Sigmoid colon (tissue), 7 donors: ENCODE data around the gene ZNF319. TPM values are rescaled to one million over a fixed set of nuclear protein-coding genes. Genes with fewer than 3 reads are reported as not detected.

ENCODE experiments used
- DNase-seq: peaks from one replicate; pipeline ENCODE4 v3.0.0-alpha.2; 2019
- H3K27ac ChIP-seq, 4 donors: fragments of 200-600 bp; sonication (generic); one replicate each; pipeline ENCODE4 v1.5.1; 2016 to 2019; ENCODE audit warnings: mild to moderate bottlenecking in 1 of 4
- H3K27me3 ChIP-seq, 3 donors: fragments of 200-600 bp; sonication (generic); one replicate each; pipeline ENCODE4 v1.5.1; 2019; ENCODE audit warnings: mild to moderate bottlenecking in 1 of 3
- H3K36me3 ChIP-seq, 4 donors: fragments of 200-600 bp; sonication (generic); one replicate each; pipeline ENCODE4 v1.5.1; 2016 to 2019
- H3K4me1 ChIP-seq, 4 donors: fragments of 200-600 bp; sonication (generic); one replicate each; pipeline ENCODE4 v1.5.1; 2017 to 2019
- H3K4me3 ChIP-seq, 4 donors: fragments of 200-600 bp; sonication (generic); one replicate each; pipeline ENCODE4 v1.5.1; 2017 to 2019; ENCODE audit warnings: mild to moderate bottlenecking in 2 of 4, moderate library complexity in 1 of 4
- H3K9me3 ChIP-seq, 4 donors: fragments of 200-600 bp in 3 of 4; sonication (generic) in 3 of 4; one replicate each; pipeline versions ENCODE4 v1.5.1 to v1.6.1; 2013 to 2019
- EP300 ChIP-seq, 4 donors: sonication (generic); formaldehyde crosslinking; IDR thresholded peaks; one replicate each; pipeline ENCODE4 v1.6.1; 2017; ENCODE audit warnings: antibody characterized with exemption in 4 of 4
- POLR2A ChIP-seq, 2 donors: fragments of 450-650 bp; IDR thresholded peaks; one replicate each; pipeline ENCODE4 v1.6.1; 2016; ENCODE audit warnings: antibody characterized with exemption in 2 of 2, mild to moderate bottlenecking in 2 of 2, moderate library complexity in 2 of 2
- POLR2AphosphoS5 ChIP-seq, 4 donors: sonication (generic); formaldehyde crosslinking; IDR thresholded peaks; one replicate each; pipeline ENCODE4 v1.6.1; 2017; ENCODE audit warnings: antibody characterized with exemption in 4 of 4
- WGBS, 2 donors: extraction: QIAGEN DNeasy Blood & Tissue Kit; methylation state at CpG; one replicate each; pipeline ENCODE4 v1.1.7; 2013; 5-methylcytosine and 5-hydroxymethylcytosine counted together
- intact Hi-C: fragments of 100-400 bp; cut with DNase I; formaldehyde crosslinking; loops from one replicate; pipeline ENCODE4 v1.15.1; 2023
- polyA plus RNA-seq, 3 donors: library from polyadenylated mRNA; stranded (reverse); fragments of 200-250 nt; gene quantifications; one replicate each; pipeline ENCODE4 v1.2.3, GENCODE V29; 2013
- total RNA-seq, 4 donors: library from RNA; depleted of rRNA; stranded (reverse); fragments of >200 nt; gene quantifications; one replicate each; pipeline ENCODE4 v1.1.0, GENCODE V29; 2016
- TF ChIP-seq, protein P1 (sequence below), 4 experiments: fragments of 450-650 bp in 3 of 4; fragments of 200-600 bp in 1 of 4; IDR thresholded peaks; one replicate each; pipeline ENCODE4 v1.5.1; 2016 to 2019; ENCODE audit warnings: antibody characterized with exemption in 4 of 4, mild to moderate bottlenecking in 3 of 4, moderate library complexity in 2 of 4
- donor health status: healthy with polysubstance abuse.
- donor health status: Bipolar disorder and iron deficiency.
- donor health status: healthy.

The ZNF319 gene
- total and polyA plus RNA-seq, 7 donors: 1.2 to 5.7 (median 4.8) TPM

- no peak for TF ChIP-seq EP300 (IDR thresholded peaks at IDR 0.05)
- no peak for TF ChIP-seq POLR2A (IDR thresholded peaks at IDR 0.05)
- TF ChIP-seq, protein P1, sequence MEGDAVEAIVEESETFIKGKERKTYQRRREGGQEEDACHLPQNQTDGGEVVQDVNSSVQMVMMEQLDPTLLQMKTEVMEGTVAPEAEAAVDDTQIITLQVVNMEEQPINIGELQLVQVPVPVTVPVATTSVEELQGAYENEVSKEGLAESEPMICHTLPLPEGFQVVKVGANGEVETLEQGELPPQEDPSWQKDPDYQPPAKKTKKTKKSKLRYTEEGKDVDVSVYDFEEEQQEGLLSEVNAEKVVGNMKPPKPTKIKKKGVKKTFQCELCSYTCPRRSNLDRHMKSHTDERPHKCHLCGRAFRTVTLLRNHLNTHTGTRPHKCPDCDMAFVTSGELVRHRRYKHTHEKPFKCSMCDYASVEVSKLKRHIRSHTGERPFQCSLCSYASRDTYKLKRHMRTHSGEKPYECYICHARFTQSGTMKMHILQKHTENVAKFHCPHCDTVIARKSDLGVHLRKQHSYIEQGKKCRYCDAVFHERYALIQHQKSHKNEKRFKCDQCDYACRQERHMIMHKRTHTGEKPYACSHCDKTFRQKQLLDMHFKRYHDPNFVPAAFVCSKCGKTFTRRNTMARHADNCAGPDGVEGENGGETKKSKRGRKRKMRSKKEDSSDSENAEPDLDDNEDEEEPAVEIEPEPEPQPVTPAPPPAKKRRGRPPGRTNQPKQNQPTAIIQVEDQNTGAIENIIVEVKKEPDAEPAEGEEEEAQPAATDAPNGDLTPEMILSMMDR (IDR thresholded peaks at IDR 0.05): no peak
- TF ChIP-seq POLR2AphosphoS5 (IDR thresholded peaks at IDR 0.05): no peak
- intact Hi-C loops: no loop called here
- H3K4me1 ChIP-seq: no peaks in the 10 kb centered on the region
These were observed 50.1 kb downstream of the ZNF319 start for GRCh38 chr16:57950382-57950781.

GRCh38 chr16:57949595-57950238 is 50.8 kb downstream of the ZNF319 start:
- TF ChIP-seq EP300 (IDR thresholded peaks at IDR 0.05): no peak
- no peak for TF ChIP-seq POLR2AphosphoS5 (IDR thresholded peaks at IDR 0.05)
- no peak for TF ChIP-seq POLR2A (IDR thresholded peaks at IDR 0.05)
- TF ChIP-seq, protein P1 (IDR thresholded peaks at IDR 0.05): no peak
- 78 to 90% methylated on average over 5 of the region's 5 CpGs for WGBS, 2 donors
- Histone ChIP-seq H3K27ac (no peak overlapping the region), H3K4me3 (no peak overlapping the region), H3K4me1 (no peaks in the 10 kb centered on the region), H3K27me3 (peaks cover 0 to 2% (median 0%) of the 10 kb centered on the region in 3 donors), H3K36me3 (no peaks in the 10 kb centered on the region), H3K9me3 (no peaks in the 10 kb centered on the region)
- intact Hi-C loops: no loop called here
- no peak for DNase-seq

More at GRCh38 chr16:57950382-57950781, 50.1 kb downstream of the ZNF319 start:
- no peaks in the 10 kb centered on the region for H3K9me3 ChIP-seq
- no peak for DNase-seq
- H3K27me3 ChIP-seq: peaks cover 0 to 2% (median 0%) of the 10 kb centered on the region in 3 donors
- WGBS, 2 donors: 58% methylated on average over 6 of the region's 6 CpGs
- no peak overlapping the region for H3K4me3 ChIP-seq
- no peaks in the 10 kb centered on the region for H3K36me3 ChIP-seq
- no peak overlapping the region for H3K27ac ChIP-seq

DNA sequence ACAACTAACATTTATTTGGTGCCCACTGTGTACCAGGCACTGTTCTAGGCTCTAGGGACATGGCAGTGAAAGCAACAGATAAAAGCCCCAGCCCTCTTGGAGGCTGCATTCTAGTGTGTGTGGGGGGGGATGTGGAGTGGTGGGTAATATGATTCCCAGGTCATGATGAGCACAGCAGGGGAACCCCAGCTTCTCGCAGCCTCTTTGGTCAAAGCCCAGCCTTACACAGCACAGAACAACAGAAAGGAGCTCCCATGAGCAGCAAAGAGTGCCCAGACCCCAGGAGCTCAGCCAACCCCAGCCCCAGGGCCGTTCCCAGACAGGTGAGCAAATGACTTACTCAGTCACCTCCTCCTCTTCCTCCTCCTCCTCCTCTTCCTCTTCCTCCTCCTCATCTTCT is 51.5 kb downstream of the ZNF319 start:
- no peak overlapping the region for H3K27ac ChIP-seq
- TF ChIP-seq, protein P1 (IDR thresholded peaks at IDR 0.05): no peak
- TF ChIP-seq POLR2A (IDR thresholded peaks at IDR 0.05) (no peak), POLR2AphosphoS5 (IDR thresholded peaks at IDR 0.05) (no peak), EP300 (IDR thresholded peaks at IDR 0.05) (no peak)
- H3K4me3 ChIP-seq: no peak overlapping the region
- H3K27me3 ChIP-seq: peaks cover 0 to 2% (median 0%) of the 10 kb centered on the region in 3 donors
- no peaks in the 10 kb centered on the region for H3K36me3 ChIP-seq
- H3K4me1 ChIP-seq: no peaks in the 10 kb centered on the region
- intact Hi-C loops: no loop called here
- no peaks in the 10 kb centered on the region for H3K9me3 ChIP-seq
- DNase-seq: no peak
- 11 to 16% methylated on average over 2 of the region's 2 CpGs for WGBS, 2 donors

DNA sequence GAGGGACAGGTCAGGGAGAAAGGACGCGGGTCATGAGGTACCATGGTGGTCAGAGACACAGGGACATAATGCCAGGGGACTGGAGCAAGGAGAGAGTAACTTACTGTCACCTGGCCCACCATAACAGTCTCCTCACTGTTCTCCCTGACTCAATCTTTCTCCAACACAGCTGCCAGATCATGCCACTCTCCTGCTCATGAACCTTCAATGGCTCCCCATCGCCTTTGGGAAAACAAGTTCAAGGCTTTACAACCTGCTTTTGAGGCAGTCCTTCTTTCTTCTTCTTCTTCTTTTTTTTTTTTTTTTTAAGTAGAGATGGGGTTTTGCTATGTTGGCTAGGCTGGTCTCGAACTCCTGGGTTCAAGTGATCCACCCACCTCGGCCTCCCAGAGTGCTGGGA is 52.4 kb downstream of the ZNF319 start:
- H3K36me3 ChIP-seq: no peaks in the 10 kb centered on the region
- H3K4me1 ChIP-seq: no peaks in the 10 kb centered on the region
- no peaks in the 10 kb centered on the region for H3K9me3 ChIP-seq
- intact Hi-C loops: no loop called here
- H3K27me3 ChIP-seq: peaks cover 0 to 2% (median 0%) of the 10 kb centered on the region in 3 donors
- no peak overlapping the region for H3K4me3 ChIP-seq
- no peak for DNase-seq
- TF ChIP-seq, protein P1 (IDR thresholded peaks at IDR 0.05): no peak
- 80 to 89% methylated on average over 5 of the region's 5 CpGs for WGBS, 2 donors
- no peak overlapping the region for H3K27ac ChIP-seq

DNA sequence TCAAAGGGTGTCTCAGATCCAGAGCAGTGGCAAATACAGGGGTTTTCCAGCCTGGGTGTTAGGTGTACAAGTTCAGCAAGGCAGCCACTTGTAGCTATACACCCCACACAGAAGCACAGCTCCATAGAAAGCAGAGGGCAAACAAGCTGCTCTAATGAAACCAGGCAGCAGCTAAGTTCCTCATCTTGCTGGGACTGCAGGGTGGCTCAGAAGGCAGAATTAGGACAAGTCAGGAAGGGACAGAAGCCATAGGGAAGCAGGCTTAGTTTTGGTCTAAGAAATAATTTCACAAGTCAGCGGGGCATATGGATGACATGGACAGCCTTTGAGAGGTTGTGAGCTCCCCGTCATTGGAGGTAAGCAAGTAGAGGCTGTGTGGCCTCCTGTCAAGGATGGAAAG is 53.2 kb downstream of the ZNF319 start:
- Histone ChIP-seq H3K36me3 (no peaks in the 10 kb centered on the region), H3K27ac (no peak overlapping the region), H3K9me3 (no peaks in the 10 kb centered on the region), H3K4me3 (no peak overlapping the region), H3K4me1 (no peaks in the 10 kb centered on the region), H3K27me3 (peaks cover 0 to 2% (median 0%) of the 10 kb centered on the region in 3 donors)
- WGBS, 2 donors: 80 to 84% methylated on average over 2 of the region's 2 CpGs
- intact Hi-C loops: no loop called here
- TF ChIP-seq POLR2A (IDR thresholded peaks at IDR 0.05): no peak
- TF ChIP-seq EP300 (IDR thresholded peaks at IDR 0.05): no peak
- TF ChIP-seq, protein P1 (IDR thresholded peaks at IDR 0.05): no peak
- no peak for TF ChIP-seq POLR2AphosphoS5 (IDR thresholded peaks at IDR 0.05)
- no peak for DNase-seq
